GM19099 (cell line): Measurements from ENCODE around the gene FCGBP.

Experiments
- POLR2A ChIP-seq: IDR thresholded peaks from 3 replicates; pipeline ENCODE4 v1.6.1; 2011; ENCODE audit warnings: low read depth; ENCODE audit not compliant: insufficient read length; ENCODE audit errors: extremely low read depth

FCGBP gene

DNA sequence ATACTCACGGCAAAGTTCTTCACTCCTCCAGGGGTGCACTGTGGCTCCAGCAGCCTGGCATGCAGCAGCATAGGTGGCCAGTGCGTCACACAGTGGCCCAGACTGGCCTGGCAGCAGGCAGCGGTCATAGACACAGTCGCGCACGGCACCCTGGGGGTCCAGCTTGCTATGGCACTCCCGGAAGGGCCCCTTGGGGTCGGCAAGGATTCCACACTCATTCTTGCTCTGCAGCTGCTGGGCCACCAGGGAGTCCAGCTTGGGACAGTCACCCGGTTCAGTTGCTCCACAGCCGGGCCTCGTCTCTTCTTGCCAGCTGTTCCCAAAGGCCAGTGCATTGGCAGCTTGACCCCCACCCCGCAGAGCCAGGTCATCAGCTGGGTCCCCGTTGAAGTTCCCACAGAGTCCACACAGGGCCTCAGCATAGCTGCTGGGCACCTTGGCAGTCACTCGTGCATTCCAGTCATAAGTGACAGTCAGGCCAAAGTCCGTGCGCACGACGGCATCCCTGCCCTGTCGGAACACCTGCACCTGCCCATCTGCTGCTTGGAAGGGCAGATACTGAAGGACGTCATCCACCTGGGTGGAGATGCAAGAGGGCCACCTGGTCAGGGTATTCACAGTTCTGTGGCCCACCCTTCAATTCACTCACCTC, 20.6 kb downstream of the FCGBP start:
- TF ChIP-seq POLR2A = no peak

- TF ChIP-seq POLR2A = no peak
These were observed 25.6 kb downstream of the FCGBP start for GRCh38 chr19:39908803-39909202.

DNA sequence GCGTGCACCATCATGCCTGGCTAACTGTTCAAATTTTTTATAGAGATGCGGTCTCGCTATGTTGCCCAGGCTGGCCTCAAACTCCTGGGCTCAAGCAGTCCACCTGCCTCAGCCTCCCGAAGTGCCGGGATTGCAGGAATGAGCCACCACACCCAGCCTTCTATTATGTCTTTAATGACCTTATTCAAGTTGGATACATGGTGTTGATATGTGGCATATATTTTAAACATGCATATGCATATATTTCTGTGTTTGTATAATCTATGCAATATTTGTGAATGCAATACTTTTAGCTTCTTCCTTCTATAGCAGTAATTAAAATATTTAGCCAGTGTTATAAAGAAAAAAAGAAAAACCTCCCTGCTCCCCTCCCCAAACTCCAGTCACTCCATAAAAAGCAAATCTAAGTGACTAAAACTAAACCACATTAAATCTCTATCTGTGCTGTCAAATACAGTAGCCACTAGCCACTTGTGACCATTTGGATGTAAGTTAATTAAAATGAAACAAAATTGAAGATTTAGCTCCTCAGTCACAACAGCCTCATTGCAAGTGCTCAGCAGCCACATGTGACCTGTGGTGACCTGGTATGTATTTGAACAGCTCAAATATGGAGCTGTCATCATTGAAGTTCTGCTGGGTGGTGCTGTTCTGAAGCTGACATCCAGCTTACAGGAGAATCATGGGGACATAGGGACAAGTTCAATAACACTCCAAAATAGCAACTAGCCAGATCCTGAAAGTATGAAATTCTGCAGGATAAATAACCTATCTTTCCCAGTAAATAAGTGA, 27.4 kb downstream of the FCGBP start:
- no peak for TF ChIP-seq POLR2A

- no peak for TF ChIP-seq POLR2A
These were observed 28.2 kb downstream of the FCGBP start for GRCh38 chr19:39906283-39906682.

- no peak for TF ChIP-seq POLR2A
These were observed 43.5 kb downstream of the FCGBP start for GRCh38 chr19:39890755-39891551.
